H1 (cell line): ENCODE measurements around the gene USP20. TPM values are rescaled to one million over a fixed set of nuclear protein-coding genes. Genes with fewer than 3 reads are reported as not detected.

Experiments used
- CTCF ChIA-PET: fragments of 300-600 bp; sonication (Branson Sonifier 250); formaldehyde crosslinking; loops from one replicate; lab custom pipeline; 2021; ENCODE audit not compliant: partially characterized antibody; lab: Charles Lee
- POLR2A ChIA-PET: fragments of 300-600 bp; sonication (Branson Sonifier 250); formaldehyde crosslinking; loops from one replicate; lab custom pipeline; 2021; ENCODE audit warnings: inconsistent platforms; ENCODE audit not compliant: partially characterized antibody; lab: Charles Lee
- DNase-seq, 2 experiments: peaks; one replicate each; pipeline versions ENCODE4 v3.0.0 to v3.0.0-alpha.2; 2010 to 2022; ENCODE audit warnings: low spot score in 2 of 2, low read depth in 1 of 2, mixed read lengths in 1 of 2
- FAIRE-seq: peaks from 2 replicates; lab custom pipeline; 2011; peaks lifted over from hg19 to GRCh38; lab: Jason Lieb, UNC
- H2AFZ ChIP-seq: 2 replicates; pipeline ENCODE4 v1.8.1; 2012; ENCODE audit warnings: low read length, inconsistent platforms
- H2AK5ac ChIP-seq: 2 replicates; pipeline ENCODE4 v1.6.1; 2013; ENCODE audit warnings: low read depth, low read length
- H2BK120ac ChIP-seq: replicated peaks from 2 replicates; pipeline ENCODE3; 2013; ENCODE audit warnings: low read depth, low read length, inconsistent platforms
- H2BK12ac ChIP-seq: 2 replicates; pipeline ENCODE4 v1.6.1; 2013; ENCODE audit warnings: low read depth, low read length
- H2BK15ac ChIP-seq: 2 replicates; pipeline ENCODE4 v1.6.1; 2013; ENCODE audit warnings: low read length
- H2BK20ac ChIP-seq: 2 replicates; pipeline ENCODE4 v1.6.1; 2013; ENCODE audit warnings: low read length
- H2BK5ac ChIP-seq: 2 replicates; pipeline ENCODE4 v1.6.1; 2013; ENCODE audit warnings: low read depth, low read length
- H3K14ac ChIP-seq: 2 replicates; pipeline ENCODE4 v1.6.1; 2013; ENCODE audit warnings: inconsistent platforms; ENCODE audit not compliant: insufficient read length
- H3K18ac ChIP-seq: 2 replicates; pipeline ENCODE4 v1.6.1; 2013; ENCODE audit warnings: low read length; ENCODE audit errors: extremely low read depth
- H3K23ac ChIP-seq: 2 replicates; pipeline ENCODE4 v1.6.1; 2013; ENCODE audit warnings: inconsistent platforms; ENCODE audit not compliant: insufficient read length
- H3K23me2 ChIP-seq: 2 replicates; pipeline ENCODE4 v1.6.1; 2013; ENCODE audit warnings: low read depth, low read length
- H3K27ac ChIP-seq: 2 replicates; pipeline ENCODE4 v1.6.1; 2011; ENCODE audit warnings: low read depth, low read length, inconsistent platforms
- H3K27me3 ChIP-seq, 4 experiments: replicated peaks in 1 of 4; 1 replicate in 1 of 4; 2 replicates in 3 of 4; pipeline versions ENCODE4 v1.6.1 to v1.8.1; 2011 to 2013; ENCODE audit warnings: low read length in 3 of 4, mild to moderate bottlenecking in 3 of 4, inconsistent platforms in 2 of 4, mixed read lengths in 2 of 4, moderate library complexity in 1 of 4; ENCODE audit not compliant: control insufficient read depth in 3 of 4, insufficient read depth in 3 of 4; ENCODE audit errors: extremely low read depth in 1 of 4
- H3K36me3 ChIP-seq, 4 experiments: 2 replicates each; pipeline versions ENCODE4 v1.6.1 to v1.8.1; 2011 to 2013; ENCODE audit warnings: mild to moderate bottlenecking in 4 of 4, low read length in 3 of 4, moderate library complexity in 2 of 4, control low read depth in 1 of 4, inconsistent platforms in 1 of 4; ENCODE audit not compliant: insufficient read depth in 4 of 4, control insufficient read depth in 2 of 4
- H3K4ac ChIP-seq: replicated peaks from 2 replicates; pipeline ENCODE3; 2013; ENCODE audit warnings: low read length, low read depth, mixed read lengths, inconsistent platforms; ENCODE audit not compliant: insufficient read length
- H3K4me1 ChIP-seq, 4 experiments: replicated peaks in 1 of 4; 1 replicate in 1 of 4; 2 replicates in 3 of 4; pipeline versions ENCODE4 v1.6.1 to v1.8.1; 2011 to 2013; ENCODE audit warnings: low read length in 3 of 4, inconsistent platforms in 2 of 4, mixed read lengths in 1 of 4; ENCODE audit not compliant: insufficient read depth in 4 of 4, control insufficient read depth in 3 of 4
- H3K4me2 ChIP-seq, 2 experiments: 2 replicates each; pipeline versions ENCODE4 v1.6.1 to v1.8.1; 2011 to 2013; ENCODE audit warnings: low read depth in 2 of 2, low read length in 2 of 2, control low read depth in 1 of 2, inconsistent platforms in 1 of 2, mild to moderate bottlenecking in 1 of 2; ENCODE audit not compliant: insufficient read depth in 1 of 2
- H3K4me3 ChIP-seq, 4 experiments: fragments of 200-600, 300-600 bp in 1 of 4; sonication (generic), shearing (Covaris generic), sonication (Bioruptor Twin) in 1 of 4; 2 replicates each; pipeline versions ENCODE4 v1.5.1 to v1.8.1; 2011 to 2016; ENCODE audit warnings: low read length in 4 of 4, low read depth in 3 of 4, control low read depth in 2 of 4, inconsistent platforms in 2 of 4, mild to moderate bottlenecking in 2 of 4, mixed read lengths in 1 of 4, moderate library complexity in 1 of 4; ENCODE audit not compliant: insufficient read depth in 2 of 4; ENCODE audit errors: extremely low read depth in 1 of 4
- H3K56ac ChIP-seq: replicated peaks from 2 replicates; pipeline ENCODE3; 2013; ENCODE audit warnings: low read depth, mild to moderate bottlenecking, mixed read lengths, low read length, inconsistent platforms; ENCODE audit not compliant: insufficient read length
- H3K79me1 ChIP-seq: 2 replicates; pipeline ENCODE4 v1.6.1; 2013; ENCODE audit warnings: low read depth, low read length, control low read depth
- H3K79me2 ChIP-seq, 2 experiments: 2 replicates each; pipeline versions ENCODE4 v1.6.1 to v1.8.1; 2012 to 2013; ENCODE audit warnings: low read length in 2 of 2, mild to moderate bottlenecking in 2 of 2, inconsistent platforms in 1 of 2; ENCODE audit not compliant: insufficient read depth in 2 of 2, control insufficient read depth in 1 of 2
- H3K9ac ChIP-seq, 4 experiments: replicated peaks in 1 of 4; 1 replicate in 1 of 4; 2 replicates in 3 of 4; pipeline versions ENCODE4 v1.6.1 to v1.8.1; 2011 to 2013; ENCODE audit warnings: low read depth in 3 of 4, low read length in 3 of 4, control low read depth in 2 of 4, mild to moderate bottlenecking in 2 of 4, moderate library complexity in 2 of 4, inconsistent platforms in 1 of 4; ENCODE audit errors: extremely low read depth in 1 of 4
- H3K9me3 ChIP-seq, 2 experiments: 2 replicates each; pipeline versions ENCODE4 v1.6.1 to v1.8.1; 2012 to 2013; ENCODE audit warnings: mild to moderate bottlenecking in 2 of 2, moderate library complexity in 2 of 2, control low read depth in 1 of 2, inconsistent platforms in 1 of 2, low read depth in 1 of 2, low read length in 1 of 2, mixed read lengths in 1 of 2; ENCODE audit not compliant: insufficient read depth in 2 of 2
- H4K20me1 ChIP-seq, 2 experiments: replicated peaks in 1 of 2; 2 replicates each; pipeline versions ENCODE3 to v1.8.1; 2011 to 2013; ENCODE audit warnings: inconsistent platforms in 2 of 2, low read length in 2 of 2, mild to moderate bottlenecking in 1 of 2; ENCODE audit not compliant: insufficient read depth in 2 of 2, control insufficient read depth in 1 of 2
- H4K5ac ChIP-seq: 2 replicates; pipeline ENCODE4 v1.6.1; 2013; ENCODE audit warnings: low read length, low read depth, mixed read lengths, inconsistent platforms; ENCODE audit not compliant: insufficient read length
- H4K8ac ChIP-seq: 2 replicates; pipeline ENCODE4 v1.8.0; 2013; ENCODE audit warnings: mild to moderate bottlenecking, moderate library complexity, low read length, inconsistent platforms; ENCODE audit not compliant: insufficient read depth; ENCODE audit errors: extremely low read depth
- H4K91ac ChIP-seq: replicated peaks from 2 replicates; pipeline ENCODE3; 2013; ENCODE audit warnings: low read length, mixed read lengths, inconsistent platforms; ENCODE audit not compliant: insufficient read length
- BACH1 ChIP-seq: IDR thresholded peaks from 2 replicates; pipeline ENCODE4 v1.6.1; 2012; ENCODE audit warnings: low read length, improper control_type of control experiment
- BCL11A ChIP-seq, 2 experiments: IDR thresholded peaks; one replicate each; pipeline ENCODE4 v1.6.1; 2011; ENCODE audit warnings: low read depth in 2 of 2, low read length in 2 of 2, mild to moderate bottlenecking in 2 of 2
- TEAD4 ChIP-seq: IDR thresholded peaks from 2 replicates; pipeline ENCODE4 v1.6.1; 2012; ENCODE audit warnings: low read depth, low read length, inconsistent platforms, mixed read lengths
- WGBS, 2 experiments: shearing (Covaris generic) in 1 of 2; methylation state at CpG; one replicate each; pipeline versions ENCODE4 v1.1.6 to v1.1.7; 2013 to 2015; ENCODE audit warnings: low lambda C conversion rate in 2 of 2, mixed read lengths in 2 of 2, inconsistent platforms in 1 of 2, low coverage in 1 of 2, missing lambda C conversion rate in 1 of 2; ENCODE audit not compliant: insufficient replicate concordance in 2 of 2, insufficient coverage in 1 of 2, insufficient read length in 1 of 2; ENCODE audit errors: extremely low coverage in 1 of 2, missing lambda C conversion rate in 1 of 2; 5-methylcytosine and 5-hydroxymethylcytosine counted together
- polyA plus RNA-seq, 7 experiments: library from polyadenylated mRNA; depleted of rRNA in 3 of 7; stranded (reverse) in 5 of 7; unstranded in 2 of 7; fragments of >200 nt in 5 of 7; fragments of 200-250 nt in 2 of 7; gene quantifications; 1 replicate in 5 of 7; 2 replicates in 1 of 7; 4 replicates in 1 of 7; pipeline versions ENCODE4 v1.2.1 to v1.2.3, GENCODE V29; 2011 to 2013; ENCODE audit warnings: missing spikeins in 2 of 7, mixed read lengths in 2 of 7
- total RNA-seq: library from RNA; stranded (reverse); fragmentation: NEBNext Ultra II Directional; extraction: Animal tissue kit (Norgen Biotek cat#: 25700); gene quantifications from 2 replicates; pipeline ENCODE4 v1.2.1, GENCODE V29; 2021

The USP20 gene
- total and polyA plus RNA-seq, 2 of the 8 experiments (the other 6 are each of a cell fraction or from before 2014, with no cell fraction given), result 13.4 to 23.0 TPM

- Histone ChIP-seq H3K27me3 (no peaks in the 10 kb centered on the region), H4K5ac (no peak overlapping the region), H3K4me1 (no peaks in the 10 kb centered on the region), H4K20me1 (no peaks in the 10 kb centered on the region), H3K4me2 (no peak overlapping the region), H3K23me2 (no peaks in the 10 kb centered on the region), H4K8ac (no peak overlapping the region), H3K4me3 (no peak overlapping the region), H2BK120ac (no peak overlapping the region), H3K79me1 (no peaks in the 10 kb centered on the region), H3K9me3 (no peaks in the 10 kb centered on the region), H3K4ac (no peak overlapping the region), H2BK20ac (no peak overlapping the region), H3K9ac (no peak overlapping the region), H3K18ac (no peak overlapping the region), H2AFZ (no peak overlapping the region), H2BK15ac (no peak overlapping the region), H3K14ac (no peak overlapping the region), H3K36me3 (peaks cover 0 to 16% (median 2%) of the 10 kb centered on the region in 4 experiments; a peak in 6 of 8 replicates), H3K23ac (no peak overlapping the region), H3K56ac (no peak overlapping the region), H2BK5ac (no peak overlapping the region), H4K91ac (no peak overlapping the region), H2AK5ac (no peak overlapping the region), H3K27ac (no peak overlapping the region), H3K79me2 (no peaks in the 10 kb centered on the region), H2BK12ac (no peak overlapping the region)
- no peak for DNase-seq
- CTCF ChIA-PET, result interaction anchor here (1.0 to 2.5 kb wide), 2 partner anchors 11 to 39 kb away, joined by 3 to 6 read pairs; no protein-coding TSS in a partner anchor
- no peak for FAIRE-seq
- 91% methylated on average over 6 of the region's 6 CpGs; no CpG with 5 or more reads in 1 of the 2 experiments for WGBS, 2 experiments
- POLR2A ChIA-PET, result no interaction called here
- TF ChIP-seq TEAD4 (no peak), BCL11A (IDR thresholded peaks at IDR 0.05; ENCODE audit: low read depth in 2 of 2, low read length in 2 of 2) (no peak), BACH1 (no peak)
Observed at GRCh38 chr9:129897263-129897662, 62.0 kb downstream of the USP20 start.
